Suprapubic skin (tissue), 4 donors: Measurements from ENCODE around the gene TLL1.

Experiments
- CTCF ChIP-seq, 2 donors: fragments of 200-600 bp in 1 of 2; fragments of 450-650 bp in 1 of 2; sonication (generic) in 1 of 2; IDR thresholded peaks; one replicate each; pipeline ENCODE4 v1.5.1; 2016 to 2019; ENCODE audit warnings: antibody characterized with exemption in 2 of 2, mild to moderate bottlenecking in 1 of 2, moderate library complexity in 1 of 2
- EP300 ChIP-seq: sonication (generic); formaldehyde crosslinking; IDR thresholded peaks from one replicate; pipeline ENCODE4 v1.6.1; 2017; ENCODE audit warnings: antibody characterized with exemption
- POLR2AphosphoS5 ChIP-seq, 3 donors: sonication (generic); formaldehyde crosslinking; IDR thresholded peaks; one replicate each; pipeline ENCODE4 v1.6.1; 2017; ENCODE audit warnings: antibody characterized with exemption in 3 of 3

GRCh38 chr4:165931741-165932140, 58.7 kb downstream of the TLL1 start:
- no peak for TF ChIP-seq CTCF (IDR thresholded peaks at IDR 0.05)
- TF ChIP-seq POLR2AphosphoS5 (IDR thresholded peaks at IDR 0.05) = no peak
- no peak for TF ChIP-seq EP300
